IMR-90 (cell line): ENCODE data around the gene PDK4. TPM values are rescaled to one million over a fixed set of nuclear protein-coding genes. Genes with fewer than 3 reads are reported as not detected.

Source experiments
- ATAC-seq: fragments of 200-7000 bp; cut with Tn5 transposase; 2 replicates; pipeline ENCODE4 v1.9.1; 2020; ENCODE audit warnings: low read depth, mild to moderate bottlenecking, moderate library complexity
- BruUV-seq: library from RNA; stranded (reverse); fragments of 400-500 nt; replicated peaks from 2 replicates; lab custom pipeline; 2021; lab: Mats Ljungman, UMichigan
- CTCF ChIA-PET: fragments of 300-600 bp; formaldehyde crosslinking; extraction: SDS; loops from one replicate; lab custom pipeline; 2021; ENCODE audit warnings: antibody characterized with exemption; lab: Yijun Ruan, JAX
- POLR2A ChIA-PET: fragments of 300-600 bp; sonication (Branson Sonifier 250); formaldehyde crosslinking; loops from one replicate; lab custom pipeline; 2022; ENCODE audit warnings: antibody characterized with exemption; ENCODE audit not compliant: unreplicated experiment; lab: Charles Lee
- DNase-seq: peaks from one replicate; pipeline ENCODE4 v3.0.0; 2013
- H2AFZ ChIP-seq: replicated peaks from 2 replicates; pipeline ENCODE3; 2013; ENCODE audit warnings: low read length, mild to moderate bottlenecking; ENCODE audit not compliant: poor library complexity
- H2AK5ac ChIP-seq: 2 replicates; pipeline ENCODE4 v1.6.1; 2013; ENCODE audit warnings: low read depth, low read length, inconsistent platforms
- H2AK9ac ChIP-seq: replicated peaks from 2 replicates; pipeline ENCODE3; 2013; ENCODE audit warnings: mild to moderate bottlenecking, low read depth, low read length, moderate library complexity; ENCODE audit not compliant: poor library complexity
- H2BK120ac ChIP-seq: 2 replicates; pipeline ENCODE4 v1.6.1; 2013; ENCODE audit warnings: low read depth, low read length, inconsistent platforms
- H2BK15ac ChIP-seq: 3 replicates; pipeline ENCODE4 v1.6.1; 2013; ENCODE audit warnings: low read depth, low read length, inconsistent platforms
- H2BK20ac ChIP-seq: 2 replicates; pipeline ENCODE4 v1.6.1; 2013; ENCODE audit warnings: low read depth, mild to moderate bottlenecking, inconsistent platforms, low read length, moderate library complexity
- H2BK5ac ChIP-seq: 2 replicates; pipeline ENCODE4 v1.6.1; 2013; ENCODE audit warnings: mild to moderate bottlenecking, low read depth, low read length, inconsistent platforms; ENCODE audit not compliant: poor library complexity, severe bottlenecking
- H3K14ac ChIP-seq: replicated peaks from 2 replicates; pipeline ENCODE4 v1.6.1; 2013; ENCODE audit warnings: low read depth, low read length, inconsistent platforms
- H3K18ac ChIP-seq: 2 replicates; pipeline ENCODE4 v1.6.1; 2013; ENCODE audit warnings: low read depth, low read length, control low read depth
- H3K23ac ChIP-seq: 2 replicates; pipeline ENCODE4 v1.6.1; 2013; ENCODE audit warnings: low read depth, low read length, inconsistent platforms
- H3K27ac ChIP-seq: 2 replicates; pipeline ENCODE4 v1.5.1; 2013; ENCODE audit warnings: mild to moderate bottlenecking, control low read depth, low read length; ENCODE audit not compliant: insufficient read depth
- H3K27me3 ChIP-seq: 2 replicates; pipeline ENCODE4 v1.6.1; 2013; ENCODE audit warnings: low read length; ENCODE audit not compliant: control insufficient read depth, insufficient read depth
- H3K36me3 ChIP-seq: 2 replicates; pipeline ENCODE4 v1.6.1; 2013; ENCODE audit warnings: low read length, mixed read lengths; ENCODE audit not compliant: control insufficient read depth, insufficient read depth
- H3K4ac ChIP-seq: 2 replicates; pipeline ENCODE4 v1.6.1; 2013; ENCODE audit warnings: low read depth, low read length, inconsistent platforms
- H3K4me1 ChIP-seq: 2 replicates; pipeline ENCODE4 v1.6.1; 2013; ENCODE audit warnings: low read length, mixed read lengths; ENCODE audit not compliant: control insufficient read depth, insufficient read depth
- H3K4me2 ChIP-seq: 2 replicates; pipeline ENCODE4 v1.6.1; 2013; ENCODE audit warnings: low read depth, mild to moderate bottlenecking, control low read depth, low read length, moderate library complexity
- H3K4me3 ChIP-seq: 2 replicates; pipeline ENCODE4 v1.5.1; 2013; ENCODE audit warnings: low read depth, mild to moderate bottlenecking, control low read depth, low read length, moderate library complexity; ENCODE audit not compliant: insufficient read depth
- H3K56ac ChIP-seq: 2 replicates; pipeline ENCODE4 v1.6.1; 2013; ENCODE audit warnings: low read length, inconsistent platforms; ENCODE audit not compliant: insufficient read depth; ENCODE audit errors: extremely low read depth
- H3K79me1 ChIP-seq, 2 experiments: 2 replicates each; pipeline ENCODE4 v1.6.1; 2013; ENCODE audit warnings: low read length in 2 of 2, inconsistent platforms in 1 of 2, low read depth in 1 of 2
- H3K9ac ChIP-seq: 2 replicates; pipeline ENCODE4 v1.6.1; 2013; ENCODE audit warnings: low read depth, low read length, control low read depth
- H3K9me1 ChIP-seq: 2 replicates; pipeline ENCODE4 v1.6.1; 2013; ENCODE audit warnings: low read length, inconsistent platforms; ENCODE audit not compliant: insufficient read depth
- H3K9me3 ChIP-seq: 2 replicates; pipeline ENCODE4 v1.6.1; 2013; ENCODE audit warnings: low read length; ENCODE audit not compliant: control insufficient read depth, insufficient read depth
- H4K20me1 ChIP-seq: 2 replicates; pipeline ENCODE4 v1.6.1; 2013; ENCODE audit warnings: low read length, inconsistent platforms; ENCODE audit not compliant: insufficient read depth
- H4K5ac ChIP-seq: 2 replicates; pipeline ENCODE4 v1.6.1; 2013; ENCODE audit warnings: mild to moderate bottlenecking, low read depth, low read length, control low read depth
- H4K8ac ChIP-seq, 2 experiments: 2 replicates each; pipeline ENCODE4 v1.6.1; 2013; ENCODE audit warnings: low read depth in 2 of 2, low read length in 2 of 2, control low read depth in 1 of 2, inconsistent platforms in 1 of 2
- H4K91ac ChIP-seq: 2 replicates; pipeline ENCODE4 v1.6.1; 2013; ENCODE audit warnings: low read depth, low read length, inconsistent platforms; ENCODE audit not compliant: insufficient read depth
- BHLHE40 ChIP-seq: fragments of 150-350 bp; IDR thresholded peaks from 2 replicates; pipeline ENCODE4 v1.6.1; 2016; ENCODE audit warnings: mild to moderate bottlenecking, low read depth, low read length
- CEBPB ChIP-seq: IDR thresholded peaks from 2 replicates; pipeline ENCODE4 v1.6.1; 2012; ENCODE audit warnings: low read depth, low read length, improper control_type of control experiment
- CHD1 ChIP-seq: IDR thresholded peaks from 2 replicates; pipeline ENCODE4 v1.6.1; 2012; ENCODE audit warnings: low read depth, low read length, improper control_type of control experiment
- FOS ChIP-seq: fragments of 150-350 bp; IDR thresholded peaks from 2 replicates; pipeline ENCODE4 v1.6.1; 2016; ENCODE audit warnings: low read depth, low read length
- MAFK ChIP-seq: IDR thresholded peaks from 2 replicates; pipeline ENCODE4 v1.6.1; 2012; ENCODE audit warnings: low read depth, low read length, improper control_type of control experiment
- MAZ ChIP-seq: IDR thresholded peaks from 2 replicates; pipeline ENCODE4 v1.6.1; 2012; ENCODE audit warnings: low read depth, mild to moderate bottlenecking, low read length, improper control_type of control experiment, moderate library complexity, borderline replicate concordance
- MXI1 ChIP-seq: IDR thresholded peaks from 2 replicates; pipeline ENCODE4 v1.6.1; 2012; ENCODE audit warnings: low read depth, mild to moderate bottlenecking, low read length, moderate library complexity, borderline replicate concordance
- NFE2L2 ChIP-seq: fragments of 150-350 bp; IDR thresholded peaks from 2 replicates; pipeline ENCODE4 v1.6.1; 2016; ENCODE audit warnings: low read depth, mild to moderate bottlenecking, low read length
- POLR2A ChIP-seq: IDR thresholded peaks from 2 replicates; pipeline ENCODE4 v1.6.1; 2012; ENCODE audit warnings: mild to moderate bottlenecking, low read depth, low read length
- RAD21 ChIP-seq: IDR thresholded peaks from 2 replicates; pipeline ENCODE4 v1.6.1; 2012; ENCODE audit warnings: low read length, improper control_type of control experiment
- RCOR1 ChIP-seq: IDR thresholded peaks from 2 replicates; pipeline ENCODE4 v1.6.1; 2012; ENCODE audit warnings: mild to moderate bottlenecking, low read length, improper control_type of control experiment; ENCODE audit not compliant: insufficient replicate concordance
- RFX5 ChIP-seq: IDR thresholded peaks from 2 replicates; pipeline ENCODE4 v1.8.0; 2012; ENCODE audit warnings: low read depth, mild to moderate bottlenecking, low read length, moderate library complexity
- SMC3 ChIP-seq: fragments of 150-350 bp; IDR thresholded peaks from 2 replicates; pipeline ENCODE4 v1.6.1; 2016; ENCODE audit warnings: low read depth, mild to moderate bottlenecking, antibody characterized with exemption, low read length, moderate library complexity
- USF2 ChIP-seq: fragments of 150-350 bp; IDR thresholded peaks from 2 replicates; pipeline ENCODE4 v1.6.1; 2017; ENCODE audit warnings: mild to moderate bottlenecking, antibody characterized with exemption, low read length, low read depth
- WGBS, 2 experiments: methylation state at CpG; one replicate each; pipeline versions ENCODE4 v1.1.5 to v1.1.7; 2013; ENCODE audit warnings: missing lambda C conversion rate in 2 of 2; ENCODE audit not compliant: insufficient read length in 1 of 2; ENCODE audit errors: extremely low coverage in 2 of 2; 5-methylcytosine and 5-hydroxymethylcytosine counted together
- dilution Hi-C: fragments of 300-500 bp; cut with HindIII; formaldehyde crosslinking; loops from one replicate; pipeline ENCODE4 v1.14.3; 2018; ENCODE audit warnings: low sequenced_read_pairs; ENCODE audit not compliant: unreplicated experiment
- in situ Hi-C: fragments of 300-500 bp; cut with MboI; formaldehyde crosslinking; loops from 3 replicates; pipeline ENCODE4 v1.14.3; 2019; ENCODE audit warnings: low sequenced_read_pairs, inconsistent platforms, mixed read lengths
- intact Hi-C: fragments of 100-400 bp; cut with micrococcal nuclease; formaldehyde crosslinking; loops from 2 replicates; pipeline ENCODE4 v1.10.0; 2022
- polyA plus RNA-seq, 3 experiments: library from polyadenylated mRNA; depleted of rRNA; stranded (reverse); fragments of >200 nt; gene quantifications; 2 replicates each; pipeline ENCODE4 v1.2.3, GENCODE V29; 2012; ENCODE audit warnings: low replicate concordance in 1 of 3
- total RNA-seq: library from RNA; depleted of rRNA; stranded (reverse); fragments of >200 nt; gene quantifications from 2 replicates; pipeline ENCODE4 v1.2.3, GENCODE V29; 2012
- TF ChIP-seq, protein P1 (sequence below): conservative IDR thresholded peaks from 2 replicates; pipeline ENCODE4 v1.5.1; 2012; ENCODE audit warnings: mild to moderate bottlenecking, low read depth, low read length, improper control_type of control experiment
- TF ChIP-seq, protein P2 (sequence below): fragments of 150-350 bp; IDR thresholded peaks from 2 replicates; pipeline ENCODE4 v1.6.1; 2016; ENCODE audit warnings: low read depth, mild to moderate bottlenecking, low read length, moderate library complexity, borderline replicate concordance

The PDK4 gene
- total and polyA plus RNA-seq, 2 of the 4 experiments (the other 2 are of a cell fraction), result under 0.01 to 0.03 TPM

DNA sequence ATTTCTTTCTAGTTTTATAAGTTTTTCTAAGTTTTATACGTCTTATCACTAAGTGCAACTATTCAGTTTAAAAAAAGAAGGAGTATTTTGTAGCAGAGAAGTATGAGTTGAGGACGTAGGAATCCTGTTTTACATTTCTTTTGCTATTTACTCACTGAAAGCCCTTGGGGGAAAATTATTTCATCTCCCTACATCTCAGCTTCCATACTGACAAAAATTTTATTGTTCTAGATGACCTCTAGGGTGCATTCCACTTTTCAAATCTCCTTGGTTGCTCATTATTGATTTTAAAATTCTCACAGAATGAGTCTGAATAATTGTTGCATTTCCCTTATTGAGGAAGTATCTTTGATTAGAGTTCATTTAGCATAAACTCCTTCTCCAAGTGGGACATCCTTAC is 14.9 kb upstream of the PDK4 start:
- H3K4me3 ChIP-seq, result no peak overlapping the region
- ATAC-seq (no peak), DNase-seq (no peak)
- no peak overlapping the region for H2BK5ac ChIP-seq
- H2AK5ac ChIP-seq, result no peak overlapping the region
- BruUV-seq, result no TSS peak
- H3K4me1 ChIP-seq, result peaks cover 8% of the 10 kb centered on the region
- no peak overlapping the region for H3K9ac ChIP-seq
- ChIA-PET POLR2A (no interaction called here), CTCF (no interaction called here)
- TF ChIP-seq CHD1 (no peak), MXI1 (no peak), NFE2L2 (no peak), MAFK (no peak), USF2 (no peak), BHLHE40 (no peak), RAD21 (no peak), RCOR1 (no peak), FOS (no peak), RFX5 (no peak), CEBPB (no peak), SMC3 (no peak), POLR2A (no peak), MAZ (no peak)
- TF ChIP-seq, protein P1, sequence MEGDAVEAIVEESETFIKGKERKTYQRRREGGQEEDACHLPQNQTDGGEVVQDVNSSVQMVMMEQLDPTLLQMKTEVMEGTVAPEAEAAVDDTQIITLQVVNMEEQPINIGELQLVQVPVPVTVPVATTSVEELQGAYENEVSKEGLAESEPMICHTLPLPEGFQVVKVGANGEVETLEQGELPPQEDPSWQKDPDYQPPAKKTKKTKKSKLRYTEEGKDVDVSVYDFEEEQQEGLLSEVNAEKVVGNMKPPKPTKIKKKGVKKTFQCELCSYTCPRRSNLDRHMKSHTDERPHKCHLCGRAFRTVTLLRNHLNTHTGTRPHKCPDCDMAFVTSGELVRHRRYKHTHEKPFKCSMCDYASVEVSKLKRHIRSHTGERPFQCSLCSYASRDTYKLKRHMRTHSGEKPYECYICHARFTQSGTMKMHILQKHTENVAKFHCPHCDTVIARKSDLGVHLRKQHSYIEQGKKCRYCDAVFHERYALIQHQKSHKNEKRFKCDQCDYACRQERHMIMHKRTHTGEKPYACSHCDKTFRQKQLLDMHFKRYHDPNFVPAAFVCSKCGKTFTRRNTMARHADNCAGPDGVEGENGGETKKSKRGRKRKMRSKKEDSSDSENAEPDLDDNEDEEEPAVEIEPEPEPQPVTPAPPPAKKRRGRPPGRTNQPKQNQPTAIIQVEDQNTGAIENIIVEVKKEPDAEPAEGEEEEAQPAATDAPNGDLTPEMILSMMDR, result no peak
- TF ChIP-seq, protein P2, sequence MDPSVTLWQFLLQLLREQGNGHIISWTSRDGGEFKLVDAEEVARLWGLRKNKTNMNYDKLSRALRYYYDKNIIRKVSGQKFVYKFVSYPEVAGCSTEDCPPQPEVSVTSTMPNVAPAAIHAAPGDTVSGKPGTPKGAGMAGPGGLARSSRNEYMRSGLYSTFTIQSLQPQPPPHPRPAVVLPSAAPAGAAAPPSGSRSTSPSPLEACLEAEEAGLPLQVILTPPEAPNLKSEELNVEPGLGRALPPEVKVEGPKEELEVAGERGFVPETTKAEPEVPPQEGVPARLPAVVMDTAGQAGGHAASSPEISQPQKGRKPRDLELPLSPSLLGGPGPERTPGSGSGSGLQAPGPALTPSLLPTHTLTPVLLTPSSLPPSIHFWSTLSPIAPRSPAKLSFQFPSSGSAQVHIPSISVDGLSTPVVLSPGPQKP, result no peak
- no peak overlapping the region for H4K5ac ChIP-seq
- H4K8ac ChIP-seq, result no peak overlapping the region
- in situ Hi-C loops (no loop called here), dilution Hi-C loops (no loop called here), intact Hi-C loops (no loop called here)
- no peak overlapping the region for H3K18ac ChIP-seq
- no peak overlapping the region for H3K56ac ChIP-seq
- no peak overlapping the region for H2BK120ac ChIP-seq
- no peak overlapping the region for H3K27ac ChIP-seq
- H3K27me3 ChIP-seq, result no peaks in the 10 kb centered on the region
- no peaks in the 10 kb centered on the region for H4K20me1 ChIP-seq
- H3K4ac ChIP-seq, result no peak overlapping the region
- no peaks in the 10 kb centered on the region for H3K79me1 ChIP-seq
- no peak overlapping the region for H2AFZ ChIP-seq
- no peaks in the 10 kb centered on the region for H3K9me3 ChIP-seq
- WGBS, 2 experiments, result no CpG with 5 or more reads among the region's 2 CpGs
- no peak overlapping the region for H2AK9ac ChIP-seq
- H3K23ac ChIP-seq, result no peak overlapping the region
- no peak overlapping the region for H3K4me2 ChIP-seq
- no peak overlapping the region for H4K91ac ChIP-seq
- H3K36me3 ChIP-seq, result no peaks in the 10 kb centered on the region
- no peak overlapping the region for H3K14ac ChIP-seq
- peaks cover 2% of the 10 kb centered on the region; the same call in 1 of the 2 replicates for H3K9me1 ChIP-seq
- H2BK15ac ChIP-seq, result no peak overlapping the region
- no peak overlapping the region for H2BK20ac ChIP-seq
